Smooth muscle cell (in vitro differentiated cells): ENCODE data around the gene KIF26B. TPM values are rescaled to one million over a fixed set of nuclear protein-coding genes. Genes with fewer than 3 reads are reported as not detected.
A peak's percentile ranks its signal among the peaks of the same experiment; 100 is the strongest.
"Not testable (repeated sequence)": the region's sequence is repeated elsewhere in the genome, so short reads cannot be mapped to it uniquely, and the experiment has no call there.

Experiments
- DNase-seq: peaks from one replicate; lab custom pipeline; 2025; ENCODE audit not compliant: unreplicated experiment; lab: John Stamatoyannopoulos, UW
- H2AFZ ChIP-seq: fragments of 200-600 bp; sonication (generic); 2 replicates; pipeline ENCODE4 v1.6.0; 2016; ENCODE audit warnings: antibody characterized with exemption, low read depth, mild to moderate bottlenecking
- H3F3A ChIP-seq: fragments of 200-600 bp; sonication (generic); 2 replicates; pipeline ENCODE4 v1.6.0; 2017; ENCODE audit warnings: antibody characterized with exemption, low read depth
- H3K27ac ChIP-seq: fragments of 200-600 bp; sonication (generic); 2 replicates; pipeline ENCODE4 v1.5.1; 2016; ENCODE audit warnings: low read depth, mild to moderate bottlenecking
- H3K27me3 ChIP-seq: fragments of 200-600 bp; sonication (generic); 2 replicates; pipeline ENCODE4 v1.6.1; 2016; ENCODE audit warnings: low read depth, mild to moderate bottlenecking
- H3K36me3 ChIP-seq: fragments of 200-600 bp; sonication (generic); 2 replicates; pipeline ENCODE4 v1.5.1; 2016; ENCODE audit warnings: low read depth
- H3K4me1 ChIP-seq: fragments of 200-600 bp; sonication (generic); 2 replicates; pipeline ENCODE4 v1.5.1; 2016; ENCODE audit warnings: low read depth
- H3K4me2 ChIP-seq: fragments of 200-600 bp; sonication (generic); 2 replicates; pipeline ENCODE4 v1.6.0; 2016; ENCODE audit warnings: mild to moderate bottlenecking
- H3K4me3 ChIP-seq: fragments of 200-600 bp; sonication (generic); 2 replicates; pipeline ENCODE4 v1.5.1; 2016; ENCODE audit warnings: mild to moderate bottlenecking
- H3K79me2 ChIP-seq: fragments of 200-600 bp; sonication (generic); 2 replicates; pipeline ENCODE4 v1.6.0; 2016; ENCODE audit warnings: low read depth, mild to moderate bottlenecking
- H3K9ac ChIP-seq: fragments of 200-600 bp; sonication (generic); 2 replicates; pipeline ENCODE4 v1.6.0; 2016; ENCODE audit warnings: low read depth
- H3K9me3 ChIP-seq: fragments of 200-600 bp; sonication (generic); replicated peaks from 2 replicates; pipeline ENCODE4 v1.5.1; 2016; ENCODE audit warnings: low read depth
- H4K20me1 ChIP-seq: fragments of 200-600 bp; sonication (generic); 2 replicates; pipeline ENCODE4 v1.6.0; 2016; ENCODE audit warnings: low read depth
- CTCF ChIP-seq: fragments of 200-600 bp; sonication (generic); IDR thresholded peaks from 2 replicates; pipeline ENCODE4 v1.5.1; 2017; ENCODE audit warnings: borderline replicate concordance, mild to moderate bottlenecking, antibody characterized with exemption; ENCODE audit not compliant: insufficient read depth, poor library complexity, severe bottlenecking
- WGBS: methylation state at CpG from one replicate; pipeline ENCODE4 v1.1.7; 2016; ENCODE audit warnings: low lambda C conversion rate; 5-methylcytosine and 5-hydroxymethylcytosine counted together
- polyA plus RNA-seq: library from polyadenylated mRNA; unstranded; fragments of >200 nt; fragmentation: Nextera tagmentation; extraction: Ambion mirVana; gene quantifications from 2 replicates; pipeline ENCODE4 v1.2.1, GENCODE V29; 2016
- total RNA-seq: library from RNA; depleted of rRNA; stranded (reverse); fragments of >200 nt; gene quantifications from 2 replicates; pipeline ENCODE4 v1.2.3, GENCODE V29; 2014

KIF26B gene
- total and polyA plus RNA-seq, 2 experiments from 2014 or later, result 24.9 to 43.3 TPM

- peaks cover 4% of the 10 kb centered on the region for H3K4me1 ChIP-seq
- no peaks in the 10 kb centered on the region for H3K9me3 ChIP-seq
- H3K27ac ChIP-seq, result no peak overlapping the region
- no peaks in the 10 kb centered on the region for H3K27me3 ChIP-seq
- no peaks in the 10 kb centered on the region for H3K36me3 ChIP-seq
- H3K4me2 ChIP-seq, result no peak overlapping the region
- peaks cover 40% of the 10 kb centered on the region for H4K20me1 ChIP-seq
- 88% methylated on average over 4 of the region's 4 CpGs for WGBS
- H3K4me3 ChIP-seq, result no peak overlapping the region
- DNase-seq, result no peak
- no peak overlapping the region for H2AFZ ChIP-seq
- peaks cover 16% of the 10 kb centered on the region for H3K79me2 ChIP-seq
- H3F3A ChIP-seq, result peaks cover 29% of the 10 kb centered on the region
- no peak overlapping the region for H3K9ac ChIP-seq
- TF ChIP-seq CTCF, result no peak
Measured at GRCh38 chr1:245334235-245334634, 179.4 kb downstream of the KIF26B start.

GRCh38 chr1:245334827-245335490, 180.2 kb downstream of the KIF26B start:
- Histone ChIP-seq H3K79me2 (peaks cover 16% of the 10 kb centered on the region), H3K9ac (no peak overlapping the region), H3K9me3 (no peaks in the 10 kb centered on the region), H2AFZ (no peak overlapping the region), H4K20me1 (peaks cover 33% of the 10 kb centered on the region), H3F3A (peaks cover 29% of the 10 kb centered on the region), H3K27ac (no peak overlapping the region), H3K27me3 (no peaks in the 10 kb centered on the region), H3K36me3 (no peaks in the 10 kb centered on the region), H3K4me1 (peaks cover 4% of the 10 kb centered on the region), H3K4me3 (no peak overlapping the region), H3K4me2 (no peak overlapping the region)
- WGBS, result 77% methylated on average over 9 of the region's 9 CpGs
- TF ChIP-seq CTCF, result no peak
- no peak for DNase-seq

GRCh38 chr1:245335684-245336083, 180.9 kb downstream of the KIF26B start:
- H3K4me1 ChIP-seq, H2AFZ ChIP-seq, H3K36me3 ChIP-seq, H3K9ac ChIP-seq, DNase-seq, H3K9me3 ChIP-seq, H3K4me2 ChIP-seq, H3K4me3 ChIP-seq, H3K27ac ChIP-seq, H3K27me3 ChIP-seq: not testable (repeated sequence)
- H4K20me1 ChIP-seq, result peaks cover 31% of the 10 kb centered on the region
- peaks cover 29% of the 10 kb centered on the region for H3F3A ChIP-seq
- WGBS, result 93% methylated on average over 16 of the region's 22 CpGs
- peaks cover 21% of the 10 kb centered on the region for H3K79me2 ChIP-seq

- Histone ChIP-seq H3K27me3 (no peaks in the 10 kb centered on the region), H2AFZ (no peak overlapping the region), H4K20me1 (peaks cover 31% of the 10 kb centered on the region), H3K4me3 (no peak overlapping the region), H3K79me2 (peaks cover 26% of the 10 kb centered on the region), H3K27ac (peak overlapping the region; percentile 84), H3K9ac (no peak overlapping the region), H3K4me2 (peak overlapping the region; percentile 54), H3K9me3 (no peaks in the 10 kb centered on the region), H3K4me1 (peaks cover 4% of the 10 kb centered on the region), H3K36me3 (no peaks in the 10 kb centered on the region), H3F3A (peaks cover 27% of the 10 kb centered on the region)
- no peak for TF ChIP-seq CTCF
- DNase-seq, result no peak
- WGBS, result 76% methylated on average over 22 of the region's 22 CpGs
Measured at GRCh38 chr1:245336149-245336983, 181.6 kb downstream of the KIF26B start.

- Histone ChIP-seq H3F3A (peaks cover 21% of the 10 kb centered on the region), H3K79me2 (peaks cover 26% of the 10 kb centered on the region), H3K4me2 (peak overlapping the region; percentile 61), H4K20me1 (peaks cover 30% of the 10 kb centered on the region), H3K27ac (peak overlapping the region; percentile 84)
- H3K9ac ChIP-seq, H3K36me3 ChIP-seq, H3K4me1 ChIP-seq, DNase-seq, H2AFZ ChIP-seq, H3K27me3 ChIP-seq, H3K9me3 ChIP-seq, H3K4me3 ChIP-seq: not testable (repeated sequence)
- WGBS, result 98% methylated on average over 2 of the region's 2 CpGs
Measured at GRCh38 chr1:245336984-245337355, 182.2 kb downstream of the KIF26B start.
